K562 (cell line): ENCODE measurements around the gene IFITM2. TPM values are rescaled to one million over a fixed set of nuclear protein-coding genes. Genes with fewer than 3 reads are reported as not detected.

ENCODE experiments used
- BCL6 ChIP-seq: fragments of 250-450 bp; sonication (Bioruptor Pico); IDR thresholded peaks from 2 replicates; pipeline ENCODE4 v1.4.0; 2020
- BRD9 ChIP-seq: fragments of 450-650 bp; IDR thresholded peaks from 2 replicates; pipeline ENCODE4 v1.6.1; 2018; ENCODE audit warnings: low read depth; ENCODE audit not compliant: partially characterized antibody
- CBX5 ChIP-seq: IDR thresholded peaks from 2 replicates; pipeline ENCODE4 v1.6.1; 2014; ENCODE audit warnings: low read depth, borderline replicate concordance
- CXXC5 ChIP-seq: fragments of 250-450 bp; sonication (Bioruptor Pico); IDR thresholded peaks from 2 replicates; pipeline ENCODE4 v1.8.0; 2022; ENCODE audit warnings: inconsistent platforms, mild to moderate bottlenecking, moderate library complexity
- ELF1 ChIP-seq: fragments of 200-800 bp; sonication (Bioruptor generic); IDR thresholded peaks from 2 replicates; pipeline ENCODE4 v1.6.1; 2016; ENCODE audit warnings: missing genetic modification characterization, missing compliant biosample characterization
- ELF2 ChIP-seq: fragments of 250-450 bp; sonication (Bioruptor Pico); IDR thresholded peaks from 2 replicates; pipeline ENCODE4 v1.5.0; 2021; ENCODE audit warnings: mild to moderate bottlenecking
- FOXM1 ChIP-seq, 2 experiments: fragments of 450-650 bp in 1 of 2; sonication (generic) in 1 of 2; formaldehyde crosslinking in 1 of 2; IDR thresholded peaks; 2 replicates each; pipeline versions ENCODE4 v1.6.1 to v1.9.0; 2017 to 2022; ENCODE audit warnings: low read depth in 2 of 2, mild to moderate bottlenecking in 2 of 2, missing genetic modification reagents in 1 of 2, moderate library complexity in 1 of 2
- HOXB6 ChIP-seq: fragments of 250-450 bp; sonication (Bioruptor Pico); IDR thresholded peaks from 2 replicates; pipeline ENCODE4 v1.5.1; 2022; ENCODE audit warnings: mild to moderate bottlenecking, borderline replicate concordance
- KAT7 ChIP-seq: sonication (generic); formaldehyde crosslinking; IDR thresholded peaks from 2 replicates; pipeline ENCODE4 v1.8.0; 2022; ENCODE audit warnings: missing genetic modification reagents, mild to moderate bottlenecking, borderline replicate concordance
- NFRKB ChIP-seq: fragments of 450-650 bp; IDR thresholded peaks from 2 replicates; pipeline ENCODE4 v1.6.1; 2016; ENCODE audit warnings: low read depth
- NR2C1 ChIP-seq, 2 experiments: fragments of 450-650 bp; IDR thresholded peaks; 2 replicates each; pipeline ENCODE4 v1.6.1; 2017; ENCODE audit warnings: mild to moderate bottlenecking in 2 of 2, antibody characterized with exemption in 1 of 2, inconsistent platforms in 1 of 2, missing compliant biosample characterization in 1 of 2, missing genetic modification characterization in 1 of 2
- NR4A1 ChIP-seq, 2 experiments: fragments of 250-450 bp in 1 of 2; fragments of 450-650 bp in 1 of 2; sonication (Bioruptor Pico) in 1 of 2; IDR thresholded peaks; 2 replicates each; pipeline versions ENCODE4 v1.4.0 to v1.6.1; 2016 to 2020; ENCODE audit warnings: mild to moderate bottlenecking in 2 of 2, missing compliant biosample characterization in 1 of 2, missing genetic modification characterization in 1 of 2, moderate library complexity in 1 of 2
- PHF8 ChIP-seq: fragments of 200-600 bp; sonication (generic); IDR thresholded peaks from 2 replicates; pipeline ENCODE4 v1.6.1; 2012; ENCODE audit warnings: mixed run types, mild to moderate bottlenecking, inconsistent platforms, low read length, moderate library complexity, borderline replicate concordance
- RFX7 ChIP-seq: fragments of 250-450 bp; sonication (Bioruptor Pico); IDR thresholded peaks from 2 replicates; pipeline ENCODE4 v1.5.1; 2021; ENCODE audit warnings: mild to moderate bottlenecking
- RHOXF2B ChIP-seq: fragments of 250-450 bp; sonication (Bioruptor Pico); conservative IDR thresholded peaks from 2 replicates; pipeline ENCODE4 v1.5.1; 2021
- SRF ChIP-seq, 2 experiments: fragments of 250-450, 450-650 bp in 1 of 2; sonication (Bioruptor Pico) in 1 of 2; sonication (generic) in 1 of 2; formaldehyde crosslinking; IDR thresholded peaks; 2 replicates each; pipeline versions ENCODE4 v1.5.0 to v1.5.1; 2020 to 2022; ENCODE audit warnings: mild to moderate bottlenecking in 1 of 2, missing genetic modification reagents in 1 of 2
- TAF9B ChIP-seq: fragments of 450-650 bp; IDR thresholded peaks from 2 replicates; pipeline ENCODE4 v1.6.1; 2018; ENCODE audit warnings: mild to moderate bottlenecking; ENCODE audit not compliant: partially characterized antibody
- XRCC5 ChIP-seq: fragments of 200-400 bp; formaldehyde crosslinking; IDR thresholded peaks from 2 replicates; pipeline ENCODE4 v1.6.1; 2017; ENCODE audit warnings: low read depth, mild to moderate bottlenecking, low read length
- ZNF12 ChIP-seq: sonication (generic); formaldehyde crosslinking; IDR thresholded peaks from 2 replicates; pipeline ENCODE4 v1.4.0; 2020; ENCODE audit warnings: mild to moderate bottlenecking, missing genetic modification reagents
- ZNF175 ChIP-seq: fragments of 200-800 bp; sonication (Bioruptor generic); IDR thresholded peaks from 2 replicates; pipeline ENCODE4 v1.6.1; 2016; ENCODE audit warnings: low read depth, mild to moderate bottlenecking, missing genetic modification characterization, missing compliant biosample characterization
- ZNF584 ChIP-seq: fragments of 200-800 bp; sonication (Bioruptor generic); IDR thresholded peaks from 2 replicates; pipeline ENCODE4 v1.6.1; 2016; ENCODE audit warnings: low read depth, mild to moderate bottlenecking, missing genetic modification characterization, missing compliant biosample characterization
- polyA plus RNA-seq, 8 experiments: library from polyadenylated mRNA; depleted of rRNA in 4 of 8; stranded (reverse) in 5 of 8; unstranded in 3 of 8; fragments of >200 nt; fragmentation: Nextera tagmentation in 2 of 8; fragmentation: Illumina TruSeq in 1 of 8; extraction: Ambion mirVana in 2 of 8; extraction: Trizol in 1 of 8; gene quantifications; 2 replicates each; pipeline versions ENCODE4 v1.2.1 to v1.2.3, GENCODE V29; 2011 to 2014; ENCODE audit warnings: inconsistent platforms in 1 of 8, missing spikeins in 1 of 8
- total RNA-seq, 7 experiments: library from RNA; depleted of rRNA in 6 of 7; stranded (reverse); fragments of >200 nt in 6 of 7; fragmentation: Illumina TruSeq in 2 of 7; extraction: Trizol in 2 of 7; gene quantifications; 2 replicates each; pipeline versions ENCODE4 v1.2.1 to v1.2.3, GENCODE V29; 2011 to 2021; ENCODE audit warnings: low replicate concordance in 1 of 7
- TF ChIP-seq, protein P1 (sequence below): fragments of 200-400 bp; formaldehyde crosslinking; IDR thresholded peaks from 2 replicates; pipeline ENCODE4 v1.6.1; 2017; ENCODE audit warnings: mild to moderate bottlenecking, low read depth, low read length, moderate library complexity
- TF ChIP-seq, protein P2 (sequence below): fragments of 200-800 bp; sonication (Bioruptor generic); IDR thresholded peaks from 2 replicates; pipeline ENCODE4 v1.6.1; 2017; ENCODE audit warnings: missing genetic modification characterization, missing compliant biosample characterization
- TF ChIP-seq, protein P3 (sequence below): fragments of 450-650 bp; IDR thresholded peaks from 2 replicates; pipeline ENCODE4 v1.6.1; 2016; ENCODE audit warnings: antibody characterized with exemption

IFITM2 gene
- total and polyA plus RNA-seq, 9 of the 15 experiments (the other 6 are each of a cell fraction or from before 2014, with no cell fraction given) = 52.8 to 4,872 (median 356) TPM

DNA sequence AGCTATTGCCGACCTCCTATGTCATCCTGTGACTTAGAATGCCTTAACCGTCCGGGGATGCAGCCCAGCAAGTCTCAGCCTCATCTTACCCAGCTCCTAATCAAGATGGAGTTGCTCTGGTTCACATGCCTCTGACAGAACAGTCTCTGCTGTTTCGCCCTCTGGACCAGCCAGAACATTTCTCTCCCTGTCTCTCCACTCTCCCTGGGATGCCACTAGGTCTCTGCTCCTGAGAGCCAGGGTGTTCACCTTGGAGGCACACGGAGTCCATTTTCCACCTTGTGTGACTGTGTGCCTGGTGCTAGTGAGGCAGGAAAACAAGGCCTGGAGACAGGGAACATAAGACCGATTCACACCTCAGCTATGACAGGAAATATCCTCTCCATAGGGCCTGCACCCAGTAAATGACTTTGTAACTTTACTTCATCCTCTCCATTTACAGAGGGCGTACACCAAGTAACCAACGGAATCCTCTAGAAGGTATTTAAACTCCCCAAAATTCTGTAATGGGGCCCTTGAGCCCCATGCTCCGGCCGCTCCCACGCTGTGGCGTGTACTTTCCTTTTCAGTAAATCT, 44.9 kb downstream of the IFITM2 start (continued):
- 0 out of 2 replicates have a peak, but pooled peaks have one; percentile 17 for TF ChIP-seq ELF1 (tag)
- no peak for TF ChIP-seq CBX5
- no peak for TF ChIP-seq NR2C1 (IDR thresholded peaks at IDR 0.05)
- peak; percentile 92 for TF ChIP-seq NR2C1 (tag; IDR thresholded peaks at IDR 0.05)
- TF ChIP-seq FOXM1 (IDR thresholded peaks at IDR 0.05; ENCODE audit: low read depth) = no peak
- no peak for TF ChIP-seq FOXM1 (CRISPR knock-in tag; IDR thresholded peaks at IDR 0.05; ENCODE audit: low read depth)
- TF ChIP-seq RFX7 (CRISPR knock-in tag) = no peak
- TF ChIP-seq, protein P1, sequence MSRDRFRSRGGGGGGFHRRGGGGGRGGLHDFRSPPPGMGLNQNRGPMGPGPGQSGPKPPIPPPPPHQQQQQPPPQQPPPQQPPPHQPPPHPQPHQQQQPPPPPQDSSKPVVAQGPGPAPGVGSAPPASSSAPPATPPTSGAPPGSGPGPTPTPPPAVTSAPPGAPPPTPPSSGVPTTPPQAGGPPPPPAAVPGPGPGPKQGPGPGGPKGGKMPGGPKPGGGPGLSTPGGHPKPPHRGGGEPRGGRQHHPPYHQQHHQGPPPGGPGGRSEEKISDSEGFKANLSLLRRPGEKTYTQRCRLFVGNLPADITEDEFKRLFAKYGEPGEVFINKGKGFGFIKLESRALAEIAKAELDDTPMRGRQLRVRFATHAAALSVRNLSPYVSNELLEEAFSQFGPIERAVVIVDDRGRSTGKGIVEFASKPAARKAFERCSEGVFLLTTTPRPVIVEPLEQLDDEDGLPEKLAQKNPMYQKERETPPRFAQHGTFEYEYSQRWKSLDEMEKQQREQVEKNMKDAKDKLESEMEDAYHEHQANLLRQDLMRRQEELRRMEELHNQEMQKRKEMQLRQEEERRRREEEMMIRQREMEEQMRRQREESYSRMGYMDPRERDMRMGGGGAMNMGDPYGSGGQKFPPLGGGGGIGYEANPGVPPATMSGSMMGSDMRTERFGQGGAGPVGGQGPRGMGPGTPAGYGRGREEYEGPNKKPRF = no peak
- peak; percentile 94 for TF ChIP-seq RHOXF2B (CRISPR knock-in tag)
- peak; percentile 93 for TF ChIP-seq BCL6
- TF ChIP-seq NR4A1 (CRISPR knock-in tag; IDR thresholded peaks at IDR 0.05) = peak; percentile 98
- peak; percentile 99 for TF ChIP-seq NR4A1 (tag; IDR thresholded peaks at IDR 0.05)
- TF ChIP-seq CXXC5 = peak; percentile 97
- no peak for TF ChIP-seq PHF8
- TF ChIP-seq XRCC5 = no peak
- TF ChIP-seq BRD9 = no peak
- no peak for TF ChIP-seq KAT7 (CRISPR knock-in tag)
- 0 out of 2 replicates have a peak, but pooled peaks have one; percentile 20 for TF ChIP-seq HOXB6 (CRISPR knock-in tag)
- TF ChIP-seq ELF2 (CRISPR knock-in tag) = peak; percentile 87
- no peak for TF ChIP-seq ZNF12 (CRISPR knock-in tag)
- TF ChIP-seq, protein P2, sequence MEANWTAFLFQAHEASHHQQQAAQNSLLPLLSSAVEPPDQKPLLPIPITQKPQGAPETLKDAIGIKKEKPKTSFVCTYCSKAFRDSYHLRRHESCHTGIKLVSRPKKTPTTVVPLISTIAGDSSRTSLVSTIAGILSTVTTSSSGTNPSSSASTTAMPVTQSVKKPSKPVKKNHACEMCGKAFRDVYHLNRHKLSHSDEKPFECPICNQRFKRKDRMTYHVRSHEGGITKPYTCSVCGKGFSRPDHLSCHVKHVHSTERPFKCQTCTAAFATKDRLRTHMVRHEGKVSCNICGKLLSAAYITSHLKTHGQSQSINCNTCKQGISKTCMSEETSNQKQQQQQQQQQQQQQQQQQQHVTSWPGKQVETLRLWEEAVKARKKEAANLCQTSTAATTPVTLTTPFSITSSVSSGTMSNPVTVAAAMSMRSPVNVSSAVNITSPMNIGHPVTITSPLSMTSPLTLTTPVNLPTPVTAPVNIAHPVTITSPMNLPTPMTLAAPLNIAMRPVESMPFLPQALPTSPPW (CRISPR knock-in tag) = peak; percentile 23; the same call in 1 of the 2 replicates
- TF ChIP-seq, protein P3, sequence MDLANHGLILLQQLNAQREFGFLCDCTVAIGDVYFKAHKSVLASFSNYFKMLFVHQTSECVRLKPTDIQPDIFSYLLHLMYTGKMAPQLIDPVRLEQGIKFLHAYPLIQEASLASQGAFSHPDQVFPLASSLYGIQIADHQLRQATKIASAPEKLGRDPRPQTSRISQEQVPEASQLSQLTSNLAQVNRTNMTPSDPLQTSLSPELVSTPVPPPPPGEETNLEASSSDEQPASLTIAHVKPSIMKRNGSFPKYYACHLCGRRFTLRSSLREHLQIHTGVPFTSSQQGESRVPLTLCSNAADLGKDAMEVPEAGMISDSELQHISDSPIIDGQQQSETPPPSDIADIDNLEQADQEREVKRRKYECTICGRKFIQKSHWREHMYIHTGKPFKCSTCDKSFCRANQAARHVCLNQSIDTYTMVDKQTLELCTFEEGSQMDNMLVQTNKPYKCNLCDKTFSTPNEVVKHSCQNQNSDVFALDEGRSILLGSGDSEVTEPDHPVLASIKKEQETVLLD = peak; percentile 36; the same call in 1 of the 2 replicates
- TF ChIP-seq SRF (CRISPR knock-in tag; IDR thresholded peaks at IDR 0.05) = peak in 1 of 2 experiments; percentile 83; a peak in 2 of 4 replicates
- peak; percentile 96 for TF ChIP-seq ZNF584
- TF ChIP-seq TAF9B = no peak
- no peak for TF ChIP-seq NFRKB
- peak; percentile 91 for TF ChIP-seq ZNF175 (CRISPR knock-in tag)
